HG03558 (cell line): Measurements from ENCODE around the gene PECR.
"Not testable (repeated sequence)": the region's sequence is repeated elsewhere in the genome, so short reads cannot be mapped to it uniquely, and the experiment has no call there.

Experiments used
- ATAC-seq: cut with Tn5 transposase; IDR thresholded peaks from one replicate; pipeline ENCODE4 v1.9.1; 2021; ENCODE audit warnings: moderate number of reproducible peaks; ENCODE audit not compliant: unreplicated experiment; ENCODE audit errors: extremely low read depth

PECR gene

DNA sequence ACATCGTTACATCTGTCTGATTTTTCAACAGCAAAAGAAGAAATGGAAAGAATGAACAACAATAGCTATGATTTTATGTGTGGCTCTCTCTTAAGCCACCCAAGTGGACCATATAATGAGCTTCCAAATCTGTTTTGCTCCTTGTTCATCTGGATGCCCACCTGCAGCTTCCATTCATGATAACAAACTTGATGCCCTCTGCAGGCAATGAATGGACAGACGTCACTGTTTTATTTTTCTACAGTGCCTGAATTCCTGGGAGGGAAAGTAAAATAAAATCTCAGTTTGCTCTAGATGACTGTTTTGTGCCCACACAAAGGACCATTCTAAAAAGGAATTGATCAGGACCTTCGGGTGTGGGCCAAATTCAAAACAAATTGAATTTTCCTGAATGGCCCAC, 73.2 kb downstream of the PECR start:
- ATAC-seq: no peak

DNA sequence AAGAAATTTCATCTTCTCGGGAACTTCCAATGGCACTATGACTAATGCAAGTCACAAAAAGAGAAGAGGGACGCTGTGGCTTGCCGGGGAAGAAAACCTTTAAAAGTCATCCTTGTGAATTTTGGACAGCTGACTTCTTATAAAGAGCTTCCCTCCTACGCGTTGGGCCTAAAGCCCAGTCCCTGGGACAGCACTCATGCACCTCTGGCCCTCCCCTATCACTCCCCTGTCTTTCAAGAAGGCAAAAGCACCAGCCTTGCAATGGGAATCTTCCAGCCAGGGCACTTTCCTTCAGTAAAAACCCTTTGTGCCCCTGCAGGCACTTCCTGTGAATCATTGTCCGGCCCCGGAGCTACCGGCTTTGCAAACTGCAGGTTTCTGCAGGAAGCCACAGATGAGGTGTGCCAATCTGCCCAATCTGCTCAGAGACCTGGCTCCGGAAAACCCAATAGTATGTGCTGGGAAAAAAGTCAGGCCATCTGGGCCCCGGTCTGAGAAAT, 75.4 kb downstream of the PECR start:
- no peak for ATAC-seq

DNA sequence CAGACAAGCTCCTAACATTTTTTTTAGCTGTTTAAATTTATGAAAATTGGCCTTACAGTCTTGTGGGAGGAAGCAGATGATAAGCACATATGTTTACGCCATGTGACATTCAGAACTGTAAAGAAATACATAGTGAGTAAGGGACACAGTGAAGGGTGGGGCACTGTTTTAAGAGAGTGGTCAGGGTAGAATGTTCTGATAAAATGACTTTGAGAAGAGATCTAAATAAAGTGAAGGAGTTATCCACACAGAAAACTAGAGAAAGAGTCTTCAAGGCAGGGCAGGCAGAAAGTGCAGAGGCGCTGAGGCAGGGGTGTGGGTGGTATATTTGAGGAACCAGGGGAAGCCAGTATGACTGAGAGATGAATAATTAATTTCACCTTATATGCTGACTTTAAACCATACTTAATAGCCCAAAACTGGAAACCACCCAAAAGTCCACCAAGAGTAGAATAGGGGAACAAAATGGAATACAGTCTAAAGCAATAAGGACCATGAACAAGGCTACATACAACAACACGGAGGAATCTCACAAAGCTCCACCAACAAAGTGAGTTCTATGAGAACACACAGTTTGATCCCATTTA, 76.8 kb downstream of the PECR start:
- ATAC-seq: no peak

DNA sequence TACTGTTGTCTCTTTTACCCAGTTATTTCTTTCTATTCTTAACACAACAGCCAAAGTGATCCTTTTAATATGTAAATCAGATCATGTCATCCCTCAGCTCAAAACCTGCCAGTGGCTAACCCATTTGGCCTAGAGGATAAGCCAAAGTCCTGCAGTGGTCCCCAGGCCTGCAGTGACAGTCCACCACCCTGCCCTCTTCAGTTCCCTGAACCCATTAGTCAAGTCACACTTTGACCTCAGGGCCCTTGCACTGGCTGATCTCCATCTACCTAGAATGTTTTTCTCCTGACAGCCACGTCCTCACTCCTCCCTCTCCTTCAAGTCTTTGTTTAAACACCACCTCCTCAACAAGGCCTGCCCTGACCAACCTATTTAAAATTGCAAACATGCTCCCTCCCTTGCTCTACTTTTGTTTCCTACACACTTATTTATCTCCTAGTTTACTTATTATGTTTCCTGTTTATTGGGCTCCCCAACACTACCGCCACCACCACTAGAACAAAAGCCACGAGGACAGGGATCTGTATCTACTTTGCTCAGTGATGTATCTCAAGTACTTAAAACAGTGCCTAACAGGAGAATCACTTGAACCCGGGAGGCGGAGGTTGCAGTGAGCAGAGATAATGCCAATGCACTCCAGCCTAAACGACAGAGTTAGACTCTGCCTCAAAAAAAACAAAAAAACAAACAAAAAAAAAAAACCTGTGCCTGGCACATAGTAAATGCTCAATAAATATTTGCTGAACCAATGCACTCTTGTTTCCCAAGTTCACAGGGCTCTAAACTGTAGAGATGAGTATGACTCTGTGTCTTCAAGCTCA, 77.5 kb downstream of the PECR start:
- no peak for ATAC-seq

DNA sequence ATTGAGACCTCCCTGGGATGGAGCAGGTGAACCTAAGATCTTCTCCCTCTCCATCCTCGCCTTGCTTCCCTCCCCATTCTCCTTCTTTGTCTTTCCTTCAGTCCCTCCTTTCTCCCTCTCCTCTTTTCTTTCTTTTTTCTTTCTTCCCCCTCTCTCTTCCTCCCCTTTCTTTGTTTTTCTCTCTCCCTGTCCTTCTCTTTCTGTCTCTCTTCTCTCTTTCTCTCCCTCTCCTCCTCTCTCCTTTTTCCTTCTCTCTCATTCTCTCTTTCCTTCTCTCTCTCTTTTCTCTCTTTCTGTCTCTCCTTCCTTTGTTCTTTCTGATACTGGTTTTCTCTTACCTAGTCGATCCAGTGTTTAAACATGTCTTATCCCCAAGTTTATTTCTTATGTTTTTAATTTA, 78.9 kb downstream of the PECR start:
- no peak for ATAC-seq

DNA sequence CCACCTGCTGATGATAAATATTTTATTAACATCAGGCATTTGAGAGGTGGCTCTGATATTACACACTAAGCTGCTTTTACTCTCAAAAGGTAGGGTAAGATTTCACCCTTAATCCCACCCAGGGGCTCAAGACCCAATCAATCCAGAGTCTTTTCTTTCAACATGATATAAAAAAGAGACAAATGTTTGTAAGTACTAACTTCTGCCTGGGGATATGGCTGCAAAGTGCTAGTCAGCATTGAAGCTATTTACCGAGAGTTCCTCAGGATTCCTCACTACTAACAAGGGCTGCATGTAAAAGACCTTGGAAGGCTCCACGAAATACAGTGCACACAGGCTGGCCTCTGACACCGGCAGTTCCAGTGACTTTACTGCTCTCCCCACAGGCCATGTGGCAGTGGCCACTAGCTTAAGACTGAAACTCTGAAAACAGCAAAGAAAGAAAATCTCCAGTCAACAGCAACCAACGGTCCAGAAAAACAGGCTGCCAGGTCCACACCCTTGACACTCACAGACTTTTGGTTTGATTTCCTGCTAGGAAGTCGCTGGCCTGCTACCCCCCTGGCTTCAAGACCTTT, 79.4 kb downstream of the PECR start:
- ATAC-seq: no peak

DNA sequence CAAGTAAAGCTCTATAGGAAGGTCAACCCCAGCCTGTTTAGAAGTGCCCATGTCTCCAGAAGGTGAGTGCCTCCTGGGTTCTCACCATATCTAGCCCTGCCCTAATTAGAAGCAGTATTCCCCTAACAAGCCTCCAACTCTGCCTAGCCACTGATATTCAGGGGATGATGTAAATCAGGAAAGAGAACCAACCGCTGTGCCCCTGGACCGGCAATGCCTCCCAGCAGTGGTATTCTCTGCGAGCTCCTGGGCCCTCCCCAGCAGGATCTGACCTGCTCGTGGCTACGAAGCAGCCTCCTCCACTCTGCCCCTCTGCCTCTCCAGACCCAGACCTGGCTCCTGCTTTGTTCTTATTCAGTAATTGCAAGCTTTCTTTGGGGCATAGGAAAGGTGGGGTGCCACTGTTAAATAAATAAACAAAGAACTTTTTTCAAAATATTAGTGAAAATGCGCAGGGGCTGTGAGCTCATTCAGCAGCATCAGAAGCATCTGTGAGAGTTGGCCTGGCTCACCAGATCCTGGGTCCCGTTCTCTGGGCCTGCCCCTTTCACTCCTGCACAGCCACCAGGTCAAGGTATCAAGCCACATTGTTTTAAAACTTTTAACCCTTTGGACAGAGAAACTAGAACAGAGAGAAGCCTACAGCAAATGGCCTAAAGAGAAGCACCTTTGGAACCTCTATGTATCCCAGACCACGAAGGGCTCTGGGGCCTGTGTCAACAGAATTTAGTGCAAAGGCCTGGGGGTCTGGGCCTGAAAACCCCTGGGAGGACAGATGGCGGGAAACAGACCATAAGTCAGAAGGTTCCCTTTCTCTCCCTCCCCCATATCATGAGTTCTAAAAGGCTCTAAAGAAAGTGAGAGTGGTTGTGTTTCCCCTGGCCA, 80.2 kb downstream of the PECR start:
- ATAC-seq: no peak

DNA sequence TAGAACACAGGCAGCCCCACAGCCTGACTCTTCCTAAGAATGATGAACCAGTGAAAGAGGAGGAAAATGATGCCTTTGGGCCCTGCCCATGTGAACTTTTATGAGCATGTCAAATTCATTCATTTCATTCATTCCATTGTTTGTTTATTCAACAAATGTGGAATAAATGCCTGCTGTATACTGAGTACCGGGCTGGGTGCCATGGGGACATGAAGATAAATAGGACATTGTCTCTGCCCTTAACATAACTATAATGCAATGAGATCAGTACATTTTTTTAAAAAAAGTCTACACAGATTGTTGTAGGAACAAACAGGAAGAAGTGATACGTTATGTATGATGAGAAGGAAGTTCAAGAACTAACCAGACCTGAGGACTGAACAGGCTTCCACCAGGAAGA, 83.0 kb downstream of the PECR start:
- no peak for ATAC-seq

DNA sequence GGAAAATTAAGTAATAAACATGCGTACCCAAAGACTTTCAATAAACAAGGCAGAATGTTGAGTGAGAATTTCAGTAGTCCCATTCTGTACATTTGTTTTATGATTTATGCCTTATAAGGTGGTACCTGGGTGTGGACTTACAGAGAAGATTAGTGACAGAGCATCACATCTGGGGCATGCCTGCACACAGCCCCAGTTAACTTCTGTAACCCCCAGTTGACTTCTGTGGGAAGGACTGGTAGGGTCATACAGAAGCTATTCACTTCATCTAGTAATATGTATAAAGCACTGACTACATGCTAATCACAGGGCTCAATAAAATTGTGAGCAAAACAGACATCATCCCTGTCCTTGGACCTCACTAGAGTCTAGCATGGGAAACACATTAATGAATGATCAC, 84.4 kb downstream of the PECR start:
- ATAC-seq: no peak

DNA sequence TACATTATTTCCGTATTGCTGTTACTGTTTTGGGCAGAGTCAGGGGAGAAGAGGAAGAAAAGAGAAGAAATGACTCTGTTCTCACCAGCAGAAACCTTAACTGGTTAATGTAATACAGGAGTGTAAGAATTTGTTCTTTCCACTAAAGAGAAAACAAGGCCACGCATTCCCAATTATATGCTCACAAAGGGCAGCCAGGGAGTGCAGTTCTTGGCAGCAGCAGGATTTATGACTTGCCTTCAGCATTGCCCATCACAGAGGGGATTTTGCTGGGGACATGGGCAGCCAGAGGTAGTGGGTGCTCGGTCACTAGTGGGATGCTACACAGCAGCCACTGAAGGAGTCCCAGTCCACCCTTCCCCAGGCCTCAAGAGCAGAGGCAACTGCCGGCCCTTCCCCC, 86.7 kb downstream of the PECR start:
- no peak for ATAC-seq

DNA sequence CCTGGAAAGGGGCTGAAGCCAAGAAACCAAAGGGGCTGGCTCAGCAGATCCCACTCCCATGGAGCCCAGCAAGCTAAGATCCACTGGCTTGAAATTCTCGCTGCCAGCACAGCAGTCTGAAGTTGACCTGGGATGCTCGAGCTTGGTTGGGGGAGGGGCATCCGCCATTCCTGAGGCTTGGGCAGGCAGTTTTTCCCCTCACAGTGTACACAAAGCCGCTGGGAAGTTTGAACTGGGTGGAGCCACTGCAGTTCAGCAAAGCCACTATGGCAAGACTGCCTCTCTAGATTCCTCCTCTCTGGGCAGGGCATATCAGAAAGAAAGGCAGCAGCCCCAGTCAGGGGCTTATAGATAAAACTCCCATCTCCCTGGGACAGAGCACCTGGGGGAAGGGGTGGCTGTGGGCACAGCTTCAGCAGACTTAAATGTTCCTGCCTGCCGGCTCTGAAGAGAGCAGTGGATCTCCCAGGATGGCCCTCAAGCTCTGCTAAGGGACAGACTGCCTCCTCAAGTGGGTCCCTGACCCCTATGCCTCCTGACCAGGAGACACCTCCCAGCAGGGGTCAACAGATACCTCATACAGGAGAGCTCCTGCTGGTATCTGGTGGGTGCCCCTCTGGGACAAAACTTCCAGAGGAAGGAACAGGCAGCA, 92.9 kb downstream of the PECR start:
- not testable (repeated sequence) for ATAC-seq
